Keratinocyte (primary cell): ENCODE data around the gene ARPC5.

Source experiments
- CTCF ChIP-seq, 3 experiments: IDR thresholded peaks in 1 of 3; conservative IDR thresholded peaks in 1 of 3; optimal IDR thresholded peaks in 1 of 3; 2 replicates in 2 of 3; 3 replicates in 1 of 3; pipeline versions ENCODE3 to v1.5.1; 2011; ENCODE audit warnings: low read length in 3 of 3, mild to moderate bottlenecking in 3 of 3, moderate library complexity in 2 of 3, control low read depth in 1 of 3, inconsistent platforms in 1 of 3; ENCODE audit not compliant: insufficient read depth in 2 of 3; ENCODE audit errors: extremely low read depth in 1 of 3
- EZH2 ChIP-seq: IDR thresholded peaks from one replicate; pipeline ENCODE4 v1.6.1; 2012; ENCODE audit warnings: inconsistent platforms, mild to moderate bottlenecking, low read length, moderate library complexity

- no peak for TF ChIP-seq EZH2
- no peak for TF ChIP-seq CTCF (optimal IDR thresholded peaks at IDR 0.05 in 1 of 3, IDR thresholded peaks at IDR 0.05 in 1 of 3, conservative IDR thresholded peaks at IDR 0.05 in 1 of 3; ENCODE audit: extremely low read depth in 1 of 3, insufficient read depth in 2 of 3, low read length in 3 of 3)
Measured at GRCh38 chr1:183586455-183586854, 49.1 kb downstream of the ARPC5 start.
